Measurements from ENCODE around the gene FDX2.
"Not testable (repeated sequence)": the region's sequence is repeated elsewhere in the genome, so short reads cannot be mapped to it uniquely, and the experiment has no call there.

DNA sequence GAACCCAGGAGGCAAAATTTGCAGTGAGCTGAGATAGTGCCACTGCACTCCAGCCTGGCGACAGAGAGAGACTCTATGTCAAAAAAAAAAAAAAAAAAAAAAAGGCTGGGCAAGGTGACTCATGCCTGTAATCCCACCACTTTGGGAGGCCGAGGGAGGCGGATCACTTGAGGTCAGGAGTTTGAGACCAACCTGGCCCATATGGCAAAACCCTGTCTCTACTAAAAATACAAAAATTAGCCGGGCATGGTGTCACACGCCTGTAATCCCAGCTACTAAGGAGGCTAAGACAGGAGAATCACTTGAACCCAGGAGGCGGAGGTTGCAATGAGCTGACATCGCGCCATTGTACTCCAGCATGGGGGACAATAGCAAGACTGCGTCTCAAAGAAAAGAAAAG is 20.9 kb upstream of the FDX2 start:
- not testable (repeated sequence) for TF ChIP-seq CEBPB (IDR thresholded peaks at IDR 0.05; ENCODE audit: low read depth); POLR2A (IDR thresholded peaks at IDR 0.05; ENCODE audit: borderline replicate concordance, extremely low read depth, insufficient read depth, insufficient read length); EZH2 (IDR thresholded peaks at IDR 0.05)
- TF ChIP-seq, protein P1, sequence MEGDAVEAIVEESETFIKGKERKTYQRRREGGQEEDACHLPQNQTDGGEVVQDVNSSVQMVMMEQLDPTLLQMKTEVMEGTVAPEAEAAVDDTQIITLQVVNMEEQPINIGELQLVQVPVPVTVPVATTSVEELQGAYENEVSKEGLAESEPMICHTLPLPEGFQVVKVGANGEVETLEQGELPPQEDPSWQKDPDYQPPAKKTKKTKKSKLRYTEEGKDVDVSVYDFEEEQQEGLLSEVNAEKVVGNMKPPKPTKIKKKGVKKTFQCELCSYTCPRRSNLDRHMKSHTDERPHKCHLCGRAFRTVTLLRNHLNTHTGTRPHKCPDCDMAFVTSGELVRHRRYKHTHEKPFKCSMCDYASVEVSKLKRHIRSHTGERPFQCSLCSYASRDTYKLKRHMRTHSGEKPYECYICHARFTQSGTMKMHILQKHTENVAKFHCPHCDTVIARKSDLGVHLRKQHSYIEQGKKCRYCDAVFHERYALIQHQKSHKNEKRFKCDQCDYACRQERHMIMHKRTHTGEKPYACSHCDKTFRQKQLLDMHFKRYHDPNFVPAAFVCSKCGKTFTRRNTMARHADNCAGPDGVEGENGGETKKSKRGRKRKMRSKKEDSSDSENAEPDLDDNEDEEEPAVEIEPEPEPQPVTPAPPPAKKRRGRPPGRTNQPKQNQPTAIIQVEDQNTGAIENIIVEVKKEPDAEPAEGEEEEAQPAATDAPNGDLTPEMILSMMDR (IDR thresholded peaks at IDR 0.05 in 2 of 3, conservative IDR thresholded peaks at IDR 0.05 in 1 of 3; ENCODE audit: borderline replicate concordance in 1 of 3, insufficient read depth in 1 of 3, low read depth in 2 of 3, low read length in 2 of 3) = not testable (repeated sequence)
